HG03025 (cell line): Measurements from ENCODE around the gene ZCCHC12.

Source experiments
- ATAC-seq: cut with Tn5 transposase; IDR thresholded peaks from one replicate; pipeline ENCODE4 v1.9.1; 2021; ENCODE audit warnings: mild to moderate bottlenecking, moderate library complexity; ENCODE audit not compliant: unreplicated experiment, low FRiP score

Gene ZCCHC12

DNA sequence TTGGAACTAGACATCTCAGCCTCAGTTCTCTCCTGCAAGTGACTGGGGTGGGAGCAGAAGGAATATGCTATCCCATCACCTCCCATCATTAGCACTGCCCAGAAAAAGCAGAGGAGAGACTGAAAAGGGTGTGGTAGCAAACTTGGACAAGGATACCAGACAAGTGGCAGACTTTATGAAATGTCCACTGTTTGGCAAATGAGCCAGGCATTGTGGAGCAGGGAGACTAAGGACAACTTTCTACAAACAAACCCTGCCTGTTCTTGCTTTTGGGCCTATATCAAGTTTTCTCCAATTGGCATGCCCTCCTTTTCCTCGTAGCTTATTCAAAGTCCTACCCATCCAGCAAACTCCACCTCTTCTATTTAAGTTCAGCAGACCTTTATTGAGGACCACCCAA, 41.6 kb downstream of the ZCCHC12 start:
- ATAC-seq, result no peak

- no peak for ATAC-seq
Measured at GRCh38 chrX:118867251-118867650, 43.6 kb downstream of the ZCCHC12 start.

- no peak for ATAC-seq
Measured at GRCh38 chrX:118872102-118872566, 48.5 kb downstream of the ZCCHC12 start.
